Breast epithelium (tissue), 4 donors: ENCODE data around the gene SYNGR3. TPM values are rescaled to one million over a fixed set of nuclear protein-coding genes. Genes with fewer than 3 reads are reported as not detected.
A peak's percentile ranks its signal among the peaks of the same experiment; 100 is the strongest.
"Not testable (repeated sequence)": the region's sequence is repeated elsewhere in the genome, so short reads cannot be mapped to it uniquely, and the experiment has no call there.

Source experiments
- DNase-seq, 2 donors: peaks; one replicate each; pipeline ENCODE4 v3.0.0-alpha.2; 2019; ENCODE audit warnings: low spot score in 2 of 2
- H3K27ac ChIP-seq, 2 donors: fragments of 200-600 bp; sonication (generic) in 1 of 2; one replicate each; pipeline ENCODE4 v1.5.1; 2016 to 2019; ENCODE audit warnings: mild to moderate bottlenecking in 1 of 2
- H3K27me3 ChIP-seq, 2 donors: fragments of 200-600 bp; sonication (generic) in 1 of 2; one replicate each; pipeline versions ENCODE4 v1.5.1 to v1.6.0; 2017 to 2019; ENCODE audit warnings: control low read depth in 1 of 2, mild to moderate bottlenecking in 1 of 2
- H3K36me3 ChIP-seq: fragments of 200-600 bp; one replicate; pipeline ENCODE4 v1.5.1; 2019
- H3K4me1 ChIP-seq, 2 donors: fragments of 200-600 bp; sonication (generic); one replicate each; pipeline ENCODE4 v1.5.1; 2016 to 2019; ENCODE audit warnings: control low read depth in 1 of 2
- H3K4me3 ChIP-seq, 3 donors: fragments of 200-600 bp; sonication (generic); 1 replicate in 2 of 3; 2 replicates in 1 of 3; pipeline ENCODE4 v1.5.1; 2016 to 2019; ENCODE audit warnings: mild to moderate bottlenecking in 3 of 3, moderate library complexity in 2 of 3
- H3K9me3 ChIP-seq, 2 donors: fragments of 200-600 bp; sonication (generic) in 1 of 2; one replicate each; pipeline ENCODE4 v1.5.1; 2016 to 2019; ENCODE audit warnings: control low read depth in 1 of 2
- POLR2A ChIP-seq: fragments of 450-650 bp; IDR thresholded peaks from one replicate; pipeline ENCODE4 v1.6.1; 2016; ENCODE audit warnings: antibody characterized with exemption, mild to moderate bottlenecking, moderate library complexity
- POLR2AphosphoS5 ChIP-seq, 3 donors: sonication (generic); formaldehyde crosslinking; IDR thresholded peaks; one replicate each; pipeline ENCODE4 v1.6.1; 2017; ENCODE audit warnings: antibody characterized with exemption in 3 of 3
- intact Hi-C: fragments of 100-400 bp; cut with DNase I; formaldehyde crosslinking; loops from one replicate; pipeline ENCODE4 v1.15.1; 2023; ENCODE audit warnings: low total_unique reads
- total RNA-seq, 3 donors: library from RNA; depleted of rRNA; stranded (reverse); fragments of >200 nt; gene quantifications; one replicate each; pipeline ENCODE4 v1.1.0, GENCODE V29; 2016
- TF ChIP-seq, protein P1 (sequence below), 3 donors: fragments of 450-650 bp; IDR thresholded peaks; one replicate each; pipeline ENCODE4 v1.5.1; 2016 to 2017; ENCODE audit warnings: antibody characterized with exemption in 3 of 3, mild to moderate bottlenecking in 3 of 3, moderate library complexity in 3 of 3

Gene SYNGR3
- total RNA-seq, 3 donors from 2014 or later = 0.44 to 2.0 (median 0.64) TPM

DNA sequence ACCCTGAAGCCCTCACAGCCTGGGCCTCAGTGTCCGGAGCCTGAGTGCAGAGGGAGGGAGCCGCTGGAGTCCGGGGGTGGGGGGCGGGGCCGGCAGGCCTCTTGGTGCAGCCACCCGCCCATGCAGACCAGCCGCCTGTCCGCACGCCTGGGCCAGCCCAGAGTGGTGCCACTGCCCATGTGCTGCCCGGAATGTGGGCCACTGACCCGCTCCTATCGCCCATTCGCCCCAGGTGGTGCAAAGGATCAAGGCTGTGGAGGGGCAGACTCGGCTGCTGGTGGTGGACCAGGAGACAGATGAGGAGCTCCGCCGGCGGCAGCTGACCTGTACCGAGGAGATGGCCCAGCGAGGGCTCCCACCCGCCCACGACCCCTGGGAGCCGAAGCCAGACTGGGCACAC is 39.6 kb downstream of the SYNGR3 start:
- H3K36me3 ChIP-seq = no peaks in the 10 kb centered on the region
- H3K27ac ChIP-seq = peak overlapping the region; percentile 29 to 84
- TF ChIP-seq POLR2A (no peak), POLR2AphosphoS5 (IDR thresholded peaks at IDR 0.05) (no peak)
- TF ChIP-seq, protein P1, sequence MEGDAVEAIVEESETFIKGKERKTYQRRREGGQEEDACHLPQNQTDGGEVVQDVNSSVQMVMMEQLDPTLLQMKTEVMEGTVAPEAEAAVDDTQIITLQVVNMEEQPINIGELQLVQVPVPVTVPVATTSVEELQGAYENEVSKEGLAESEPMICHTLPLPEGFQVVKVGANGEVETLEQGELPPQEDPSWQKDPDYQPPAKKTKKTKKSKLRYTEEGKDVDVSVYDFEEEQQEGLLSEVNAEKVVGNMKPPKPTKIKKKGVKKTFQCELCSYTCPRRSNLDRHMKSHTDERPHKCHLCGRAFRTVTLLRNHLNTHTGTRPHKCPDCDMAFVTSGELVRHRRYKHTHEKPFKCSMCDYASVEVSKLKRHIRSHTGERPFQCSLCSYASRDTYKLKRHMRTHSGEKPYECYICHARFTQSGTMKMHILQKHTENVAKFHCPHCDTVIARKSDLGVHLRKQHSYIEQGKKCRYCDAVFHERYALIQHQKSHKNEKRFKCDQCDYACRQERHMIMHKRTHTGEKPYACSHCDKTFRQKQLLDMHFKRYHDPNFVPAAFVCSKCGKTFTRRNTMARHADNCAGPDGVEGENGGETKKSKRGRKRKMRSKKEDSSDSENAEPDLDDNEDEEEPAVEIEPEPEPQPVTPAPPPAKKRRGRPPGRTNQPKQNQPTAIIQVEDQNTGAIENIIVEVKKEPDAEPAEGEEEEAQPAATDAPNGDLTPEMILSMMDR (IDR thresholded peaks at IDR 0.05) = no peak
- intact Hi-C loops = loop anchor here (5.0 kb wide), 1 partner anchor 113 kb away; no protein-coding TSS in a partner anchor
- H3K4me1 ChIP-seq = peaks cover 15 to 42% of the 10 kb centered on the region in 2 donors
- H3K27me3 ChIP-seq = no peaks in the 10 kb centered on the region
- H3K4me3 ChIP-seq = peak overlapping the region; percentile 4 to 93 (median 74)
- H3K9me3 ChIP-seq = no peaks in the 10 kb centered on the region
- no peak for DNase-seq

DNA sequence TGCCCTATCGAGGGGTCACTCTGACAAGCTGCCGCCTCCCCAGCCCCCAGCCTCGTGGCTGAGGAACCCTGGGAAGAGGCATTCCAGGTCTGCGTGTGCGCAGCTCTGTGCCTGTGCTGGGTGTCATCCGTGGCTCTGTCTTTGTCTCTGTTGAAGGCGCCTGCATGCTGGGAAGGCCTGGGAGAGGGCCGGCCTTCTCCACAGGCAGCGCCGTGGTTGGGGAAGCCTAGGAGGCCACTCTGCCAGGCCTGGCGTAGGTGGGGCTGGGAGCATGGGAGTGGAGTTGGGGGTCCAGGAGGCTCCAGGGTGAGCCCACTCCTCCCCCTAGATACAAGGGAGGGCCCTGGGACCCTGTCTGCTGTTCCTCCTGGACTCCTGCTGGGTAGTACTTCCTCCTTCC is 40.3 kb downstream of the SYNGR3 start:
- intact Hi-C loops = no loop called here
- no peaks in the 10 kb centered on the region for H3K27me3 ChIP-seq
- no peaks in the 10 kb centered on the region for H3K9me3 ChIP-seq
- TF ChIP-seq, protein P1 (IDR thresholded peaks at IDR 0.05) = no peak
- TF ChIP-seq POLR2A (no peak), POLR2AphosphoS5 (IDR thresholded peaks at IDR 0.05) (no peak)
- no peaks in the 10 kb centered on the region for H3K36me3 ChIP-seq
- H3K4me3 ChIP-seq = peak overlapping the region in 2 of 3 donors; percentile 74 to 93
- H3K27ac ChIP-seq = peak overlapping the region; percentile 29 to 84
- DNase-seq = no peak
- H3K4me1 ChIP-seq = peaks cover 19 to 47% of the 10 kb centered on the region in 2 donors

DNA sequence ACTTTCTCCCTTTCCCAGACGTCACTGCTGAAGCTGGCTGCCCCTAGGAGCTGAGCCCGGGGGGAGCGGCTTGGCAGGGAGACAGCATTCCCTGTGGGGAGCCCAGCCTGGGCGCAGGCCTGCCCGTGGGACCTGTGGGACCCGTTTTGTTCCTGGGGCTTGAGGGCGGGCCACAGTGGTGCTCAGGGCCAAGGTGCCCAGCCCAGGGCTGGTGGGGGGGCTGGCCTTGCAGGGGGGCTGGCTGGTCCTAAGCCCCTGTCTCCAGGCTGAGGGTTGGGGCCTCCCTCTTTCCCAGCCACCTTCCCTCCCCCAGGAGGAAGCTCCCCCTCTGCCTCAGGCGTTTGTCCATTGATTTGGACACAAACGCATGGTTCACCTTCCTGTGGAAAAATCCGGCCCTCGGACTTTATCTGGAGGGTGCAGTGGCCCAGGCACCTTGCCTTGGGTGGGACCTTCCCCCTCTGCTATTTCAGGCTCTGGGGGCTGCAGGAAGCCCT is 41.4 kb downstream of the SYNGR3 start:
- Histone ChIP-seq H3K36me3 (no peaks in the 10 kb centered on the region), H3K27me3 (no peaks in the 10 kb centered on the region), H3K9me3 (no peaks in the 10 kb centered on the region), H3K27ac (peak overlapping the region; percentile 89 to 93), H3K4me3 (peak overlapping the region in 2 of 3 donors; percentile 40 to 74), H3K4me1 (peaks cover 30 to 54% of the 10 kb centered on the region in 2 donors)
- no peak for DNase-seq
- no peak for TF ChIP-seq POLR2AphosphoS5 (IDR thresholded peaks at IDR 0.05)
- intact Hi-C loops = no loop called here

DNA sequence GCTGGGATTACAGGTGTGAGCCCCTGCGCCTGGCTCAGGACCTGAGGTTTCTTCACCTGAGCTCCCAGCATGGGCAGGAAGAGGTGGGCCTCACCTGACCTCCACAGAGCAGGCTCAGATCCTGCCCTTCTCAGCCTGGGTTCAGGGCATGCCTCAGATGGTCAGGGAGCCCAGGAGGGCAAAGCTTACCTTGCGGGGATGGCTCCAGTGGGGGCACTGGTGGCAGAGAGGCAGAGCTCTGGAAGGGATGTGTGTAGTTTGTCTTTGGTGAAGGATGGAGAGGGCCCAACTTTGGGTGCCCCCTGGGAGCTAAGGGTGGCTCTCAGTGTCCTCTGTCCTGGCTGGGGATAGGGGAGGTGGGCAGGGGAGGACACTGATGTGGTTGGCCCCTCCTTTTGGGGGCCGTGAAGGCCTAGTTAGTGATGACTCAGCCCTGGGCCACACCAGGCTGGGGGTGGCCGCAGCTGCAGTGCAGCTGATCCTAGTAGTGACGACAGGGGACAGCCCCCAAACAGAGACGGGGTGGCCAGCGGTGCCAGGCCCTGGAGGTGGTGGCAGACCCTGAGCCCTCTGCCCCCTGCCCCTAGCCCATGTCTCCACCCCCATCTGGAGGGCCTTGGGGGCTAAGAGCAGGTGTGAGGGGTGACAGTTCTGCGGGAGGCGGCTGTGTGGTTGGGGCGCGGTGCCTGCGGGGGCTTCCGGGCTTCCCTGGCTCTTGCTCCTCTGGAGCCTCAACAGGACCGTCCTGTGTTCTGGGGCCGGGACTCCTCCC is 42.7 kb downstream of the SYNGR3 start:
- Histone ChIP-seq H3K27ac (peak overlapping the region; percentile 93), H3K4me3 (peak overlapping the region; percentile 34 to 69 (median 38)), H3K4me1 (peaks cover 38 to 55% of the 10 kb centered on the region in 2 donors), H3K36me3 (no peaks in the 10 kb centered on the region), H3K27me3 (no peaks in the 10 kb centered on the region), H3K9me3 (no peaks in the 10 kb centered on the region)
- intact Hi-C loops = no loop called here
- TF ChIP-seq, protein P1 (IDR thresholded peaks at IDR 0.05) = no peak
- TF ChIP-seq POLR2AphosphoS5 (IDR thresholded peaks at IDR 0.05) (no peak), POLR2A (no peak)
- DNase-seq = no peak

DNA sequence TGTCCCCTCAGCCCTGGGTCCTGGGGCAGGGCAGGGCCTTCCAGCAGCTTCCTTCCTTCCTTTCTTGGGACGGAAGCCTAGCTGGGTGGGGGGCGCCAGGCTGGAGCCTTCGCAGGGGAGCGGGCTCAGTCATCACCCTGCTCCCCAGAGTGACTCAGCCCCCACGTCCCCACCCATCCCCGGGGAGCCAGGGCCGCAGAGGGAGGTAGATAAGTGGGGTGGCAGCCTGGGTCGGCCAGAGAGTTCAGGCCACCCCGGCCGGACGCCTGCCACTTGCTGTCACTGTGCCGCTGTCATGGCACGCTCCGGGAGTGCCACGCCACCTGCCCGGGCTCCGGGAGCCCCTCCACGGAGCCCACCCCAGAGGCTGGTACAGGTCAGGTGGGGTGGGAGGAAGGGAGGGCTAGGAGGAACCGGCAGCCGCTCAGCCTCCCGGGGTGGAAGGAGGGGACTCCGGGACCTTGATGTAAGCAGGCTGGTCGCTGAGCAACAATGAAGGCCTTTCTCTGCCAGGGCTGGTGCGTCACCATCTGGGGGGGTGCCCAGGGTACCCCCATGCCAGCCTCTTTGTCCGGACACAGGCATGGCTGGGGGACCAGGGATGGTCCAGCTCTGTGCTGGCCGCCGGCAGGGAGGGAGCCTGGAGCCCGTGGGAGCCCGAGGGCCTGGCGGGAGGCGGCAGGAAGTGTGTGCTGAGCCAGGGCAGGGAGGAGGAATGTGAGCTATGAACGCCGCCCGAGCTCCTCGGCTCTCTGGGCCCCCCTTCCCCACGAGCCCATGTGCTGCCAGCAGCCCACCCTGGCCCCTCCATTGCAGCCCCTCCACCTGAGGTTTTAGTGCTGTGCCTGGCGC is 43.5 kb downstream of the SYNGR3 start:
- Histone ChIP-seq H3K27ac (peak overlapping the region; percentile 93), H3K9me3 (no peaks in the 10 kb centered on the region), H3K27me3 (no peaks in the 10 kb centered on the region), H3K4me1 (peaks cover 38 to 48% of the 10 kb centered on the region in 2 donors), H3K36me3 (no peaks in the 10 kb centered on the region), H3K4me3 (peak overlapping the region; percentile 34 to 69 (median 38))
- TF ChIP-seq, protein P1 (IDR thresholded peaks at IDR 0.05) = no peak
- TF ChIP-seq POLR2A (no peak), POLR2AphosphoS5 (IDR thresholded peaks at IDR 0.05) (peak; percentile 17 to 43 (median 23))
- peak in 1 of 2 donors; percentile 76 for DNase-seq
- intact Hi-C loops = no loop called here

DNA sequence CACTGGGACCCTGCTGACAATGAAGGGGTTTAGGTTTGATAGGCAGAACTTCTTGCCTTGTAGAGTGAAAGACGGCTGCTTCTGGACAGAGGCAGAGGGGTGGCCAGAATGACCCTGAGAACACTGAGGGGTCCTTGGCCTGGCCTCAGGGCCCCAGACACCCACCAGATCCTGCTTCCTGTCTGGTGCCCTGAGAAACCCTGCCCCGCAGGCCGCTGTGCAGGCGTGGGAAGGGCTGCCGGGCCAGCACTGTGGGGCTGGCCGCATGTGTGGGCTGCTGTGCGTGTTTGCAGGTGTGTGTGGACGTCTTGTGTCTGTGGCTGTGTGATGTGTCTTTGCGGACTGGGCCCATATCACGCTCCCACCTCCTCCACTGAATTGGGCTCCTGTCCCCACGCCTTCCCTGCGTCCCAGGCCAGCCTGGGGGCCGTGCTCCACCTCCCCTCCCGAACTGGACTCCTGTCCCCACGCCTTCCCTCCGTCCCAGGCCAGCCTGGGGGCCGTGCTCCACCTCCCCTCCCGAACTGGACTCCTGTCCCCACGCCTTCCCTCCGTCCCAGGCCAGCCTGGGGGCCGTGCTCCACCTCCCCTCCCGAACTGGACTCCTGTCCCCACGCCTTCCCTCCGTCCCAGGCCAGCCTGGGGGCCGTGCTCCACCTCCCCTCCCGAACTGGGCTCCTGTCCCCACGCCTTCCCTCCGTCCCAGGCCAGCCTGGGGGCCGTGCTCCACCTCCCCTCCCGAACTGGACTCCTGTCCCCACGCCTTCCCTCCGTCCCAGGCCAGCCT is 44.3 kb downstream of the SYNGR3 start:
- peak overlapping the region; percentile 93 for H3K27ac ChIP-seq
- H3K4me3 ChIP-seq = peak overlapping the region; percentile 34 to 69 (median 38)
- H3K27me3 ChIP-seq, intact Hi-C loops, H3K36me3 ChIP-seq, H3K9me3 ChIP-seq, DNase-seq: not testable (repeated sequence)
- peaks cover 40 to 44% of the 10 kb centered on the region in 2 donors for H3K4me1 ChIP-seq
